Naive thymus-derived CD8-positive, alpha-beta T cell (primary cell): ENCODE results near the gene TCF7L1. TPM values are rescaled to one million over a fixed set of nuclear protein-coding genes. Genes with fewer than 3 reads are reported as not detected.

Experiments used
- ATAC-seq, 2 donors: fragments of 150-1000 bp; cut with Tn5 transposase in 1 of 2; sonication (Bioruptor Pico), chemical (Tn5 transposase) in 1 of 2; 1 replicate in 1 of 2; 2 replicates in 1 of 2; pipeline ENCODE4 v1.10.0; 2021; ENCODE audit warnings: mild to moderate bottlenecking in 2 of 2, moderate library complexity in 2 of 2
- POLR2A ChIA-PET: fragments of 350-600 bp; sonication (Branson Sonifier 250); formaldehyde crosslinking; loops from one replicate; lab custom pipeline; 2021; ENCODE audit warnings: antibody characterized with exemption; lab: Charles Lee
- DNase-seq, 10 donors: peaks; one replicate each; pipeline versions ENCODE4 v3.0.0 to v3.0.0-alpha.2; 2020 to 2022
- H3K27ac Mint-ChIP-seq, 10 donors: one replicate each; pipeline ENCODE4 v1.8.0; 2020 to 2022; ENCODE audit warnings: mild to moderate bottlenecking in 10 of 10, mixed read lengths in 10 of 10, moderate library complexity in 4 of 10, inconsistent platforms in 1 of 10
- H3K27me3 Mint-ChIP-seq, 5 donors: one replicate each; pipeline ENCODE4 v1.8.0; 2021 to 2022; ENCODE audit warnings: mixed read lengths in 5 of 5
- H3K36me3 Mint-ChIP-seq, 3 donors: one replicate each; pipeline ENCODE4 v1.8.0; 2020 to 2022; ENCODE audit warnings: mixed read lengths in 3 of 3, mild to moderate bottlenecking in 2 of 3, inconsistent platforms in 1 of 3
- H3K4me1 Mint-ChIP-seq, 4 donors: one replicate each; pipeline ENCODE4 v1.8.0; 2021 to 2022; ENCODE audit warnings: mixed read lengths in 4 of 4
- H3K4me3 Mint-ChIP-seq, 10 donors: one replicate each; pipeline ENCODE4 v1.8.0; 2020 to 2022; ENCODE audit warnings: mild to moderate bottlenecking in 10 of 10, mixed read lengths in 10 of 10, moderate library complexity in 6 of 10, inconsistent platforms in 1 of 10
- H3K9me3 Mint-ChIP-seq, 9 donors: one replicate each; pipeline ENCODE4 v1.8.0; 2020 to 2022; ENCODE audit warnings: mixed read lengths in 9 of 9, mild to moderate bottlenecking in 3 of 9, inconsistent platforms in 1 of 9, moderate library complexity in 1 of 9
- polyA plus RNA-seq, 3 donors: library from polyadenylated mRNA; unstranded; fragments of 300-500 nt; fragmentation: Illumina TruSeq; gene quantifications; one replicate each; pipeline ENCODE4 v1.2.3, GENCODE V29; 2021
- total RNA-seq, 8 experiments: library from RNA in 2 of 8; stranded (reverse) in 2 of 8; gene quantifications; one replicate each; pipeline ENCODE4 v1.2.3 and lab custom pipeline; 2021 to 2026

Gene TCF7L1
- total and polyA plus RNA-seq, 5 experiments from 2014 or later: 0.08 to 0.09 TPM; not detected in 3

DNA sequence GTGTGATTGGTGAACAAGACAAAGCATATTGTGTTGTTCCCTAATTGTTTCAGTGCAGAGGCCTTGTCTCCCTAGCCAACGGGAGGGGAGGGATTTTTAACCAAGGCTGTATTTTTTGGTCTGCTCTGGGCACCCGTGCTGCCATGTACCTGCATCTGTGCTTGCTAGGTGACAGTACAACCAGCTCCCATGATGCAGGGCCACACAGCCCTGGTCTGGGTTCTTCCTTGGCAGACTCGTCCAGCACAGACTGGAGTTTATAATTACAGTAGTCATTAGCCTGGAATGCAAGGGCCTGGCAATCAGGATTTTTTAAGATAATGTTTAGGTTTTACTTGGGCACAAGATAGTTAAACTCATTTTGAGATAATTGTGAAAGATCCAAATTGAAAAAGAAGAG is 36.4 kb downstream of the TCF7L1 start:
- H3K4me1 Mint-ChIP-seq: no peaks in the 10 kb centered on the region
- H3K27ac Mint-ChIP-seq: no peak overlapping the region
- H3K9me3 Mint-ChIP-seq: peaks cover 0 to 2% (median 0%) of the 10 kb centered on the region in 9 donors
- H3K36me3 Mint-ChIP-seq: no peaks in the 10 kb centered on the region
- DNase-seq (no peak), ATAC-seq (no peak)
- POLR2A ChIA-PET: no interaction called here
- peaks cover 0 to 9% (median 3%) of the 10 kb centered on the region in 5 donors for H3K27me3 Mint-ChIP-seq
- H3K4me3 Mint-ChIP-seq: no peak overlapping the region

DNA sequence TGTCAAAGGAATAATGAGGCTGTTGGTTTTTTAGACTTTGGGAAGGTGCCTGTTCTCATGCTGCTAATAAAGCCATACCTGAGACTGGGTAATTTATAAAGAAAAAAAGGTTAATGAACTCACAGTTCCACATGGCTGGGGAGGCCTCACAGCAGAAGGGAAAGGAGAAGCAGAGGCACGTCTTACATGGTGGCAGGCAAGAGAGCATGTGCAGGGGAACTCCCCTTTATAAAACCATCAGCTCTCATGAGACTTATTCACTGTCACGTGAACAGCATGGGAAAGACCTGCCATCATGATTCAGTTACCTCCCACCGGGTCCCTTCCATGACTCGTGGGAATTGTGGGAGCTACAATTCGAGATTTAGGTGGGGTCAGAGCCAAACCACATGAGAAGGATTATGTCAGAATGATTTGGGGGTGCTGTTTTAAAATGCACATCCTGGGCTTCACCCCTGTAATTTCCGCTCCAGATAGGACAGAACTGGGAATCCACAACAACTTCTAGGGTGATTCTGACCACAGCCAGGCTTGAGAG is 37.8 kb downstream of the TCF7L1 start:
- H3K27ac Mint-ChIP-seq: no peak overlapping the region
- no peak overlapping the region for H3K4me3 Mint-ChIP-seq
- H3K36me3 Mint-ChIP-seq: no peaks in the 10 kb centered on the region
- H3K9me3 Mint-ChIP-seq: peaks cover 0 to 2% (median 0%) of the 10 kb centered on the region in 9 donors
- H3K4me1 Mint-ChIP-seq: no peaks in the 10 kb centered on the region
- no peak for DNase-seq
- ATAC-seq: no peak
- POLR2A ChIA-PET: no interaction called here
- H3K27me3 Mint-ChIP-seq: peaks cover 0 to 13% (median 4%) of the 10 kb centered on the region in 5 donors

DNA sequence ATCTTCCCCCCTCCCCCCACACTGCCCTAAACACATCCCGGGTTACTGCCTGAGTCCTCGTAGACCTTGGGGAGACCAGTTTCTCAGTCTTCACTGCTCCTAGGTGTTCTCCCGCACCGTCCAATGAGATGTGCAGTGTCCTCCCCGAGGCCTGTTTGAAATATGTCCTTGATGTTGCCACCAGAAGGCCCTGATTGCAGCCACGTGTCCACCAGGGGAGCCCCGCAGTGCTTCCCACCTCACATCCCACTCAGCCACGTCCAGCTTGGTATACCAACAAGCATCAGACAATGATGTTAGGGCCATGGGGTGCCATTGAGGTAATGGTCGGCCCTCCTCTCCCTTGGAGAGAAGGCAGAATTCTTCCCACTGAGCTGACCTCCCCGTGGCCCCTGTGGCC is 38.7 kb downstream of the TCF7L1 start:
- no peaks in the 10 kb centered on the region for H3K4me1 Mint-ChIP-seq
- POLR2A ChIA-PET: no interaction called here
- no peak for DNase-seq

DNA sequence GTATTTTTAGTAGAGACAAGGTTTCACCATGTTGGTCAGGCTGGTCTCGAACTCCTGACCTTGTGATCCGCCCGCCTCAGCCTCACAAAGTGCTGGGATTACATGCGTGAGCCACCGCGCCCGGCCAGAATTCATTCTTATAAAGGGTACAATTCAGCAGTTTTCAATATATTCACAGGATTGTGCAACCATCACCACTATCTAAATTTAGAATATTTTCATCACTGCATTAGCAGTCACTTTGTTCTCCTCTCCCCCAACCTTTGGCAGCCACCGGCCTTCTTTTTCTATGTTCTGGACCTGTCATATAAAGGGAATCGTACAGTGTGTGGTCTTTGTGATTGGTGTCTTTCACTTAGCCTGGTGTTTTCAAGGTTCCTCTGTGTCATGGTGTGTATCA is 40.7 kb downstream of the TCF7L1 start:
- POLR2A ChIA-PET: no interaction called here
- no peak for DNase-seq
- H3K4me3 Mint-ChIP-seq: no peak overlapping the region
- H3K9me3 Mint-ChIP-seq: peaks cover 0 to 2% (median 0%) of the 10 kb centered on the region in 9 donors
- peaks cover 0 to 9% (median 4%) of the 10 kb centered on the region in 5 donors for H3K27me3 Mint-ChIP-seq
- H3K27ac Mint-ChIP-seq: no peak overlapping the region
- H3K4me1 Mint-ChIP-seq: peaks cover 0 to 2% (median 0%) of the 10 kb centered on the region in 4 donors
- H3K36me3 Mint-ChIP-seq: no peaks in the 10 kb centered on the region
- no peak for ATAC-seq

More for the DNA sequence above, 38.7 kb downstream of the TCF7L1 start:
- Mint-ChIP-seq H3K36me3 (no peaks in the 10 kb centered on the region), H3K27me3 (peaks cover 0 to 9% (median 4%) of the 10 kb centered on the region in 5 donors), H3K4me3 (no peak overlapping the region), H3K27ac (no peak overlapping the region), H3K9me3 (peaks cover 0 to 2% (median 0%) of the 10 kb centered on the region in 9 donors)
- no peak for ATAC-seq

DNA sequence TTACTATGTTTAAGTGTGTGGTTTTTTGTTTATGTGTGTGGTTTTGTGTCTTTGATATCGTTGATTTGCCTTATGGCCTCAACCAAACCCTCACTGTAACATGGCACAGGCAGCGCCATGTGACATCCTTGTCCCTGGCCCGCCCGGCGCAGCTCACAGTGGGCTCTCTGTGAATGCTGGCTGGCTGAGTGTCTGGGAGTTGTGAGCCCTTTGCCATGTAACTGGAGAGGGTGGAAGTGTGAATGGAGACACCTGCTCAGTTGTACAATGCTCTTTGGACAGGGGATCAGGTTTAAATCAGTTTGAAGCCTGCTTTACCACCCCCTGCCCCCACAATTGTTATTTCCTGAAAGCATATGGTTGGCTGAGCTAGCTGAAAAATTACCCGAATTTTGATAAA is 41.8 kb downstream of the TCF7L1 start:
- DNase-seq: no peak
- ATAC-seq: no peak
- H3K27me3 Mint-ChIP-seq: peaks cover 0 to 9% (median 4%) of the 10 kb centered on the region in 5 donors
- no peak overlapping the region for H3K4me3 Mint-ChIP-seq
- peaks cover 0 to 2% (median 0%) of the 10 kb centered on the region in 4 donors for H3K4me1 Mint-ChIP-seq
- no peak overlapping the region for H3K27ac Mint-ChIP-seq
- H3K9me3 Mint-ChIP-seq: peaks cover 0 to 2% (median 0%) of the 10 kb centered on the region in 9 donors
- H3K36me3 Mint-ChIP-seq: no peaks in the 10 kb centered on the region
- POLR2A ChIA-PET: no interaction called here

DNA sequence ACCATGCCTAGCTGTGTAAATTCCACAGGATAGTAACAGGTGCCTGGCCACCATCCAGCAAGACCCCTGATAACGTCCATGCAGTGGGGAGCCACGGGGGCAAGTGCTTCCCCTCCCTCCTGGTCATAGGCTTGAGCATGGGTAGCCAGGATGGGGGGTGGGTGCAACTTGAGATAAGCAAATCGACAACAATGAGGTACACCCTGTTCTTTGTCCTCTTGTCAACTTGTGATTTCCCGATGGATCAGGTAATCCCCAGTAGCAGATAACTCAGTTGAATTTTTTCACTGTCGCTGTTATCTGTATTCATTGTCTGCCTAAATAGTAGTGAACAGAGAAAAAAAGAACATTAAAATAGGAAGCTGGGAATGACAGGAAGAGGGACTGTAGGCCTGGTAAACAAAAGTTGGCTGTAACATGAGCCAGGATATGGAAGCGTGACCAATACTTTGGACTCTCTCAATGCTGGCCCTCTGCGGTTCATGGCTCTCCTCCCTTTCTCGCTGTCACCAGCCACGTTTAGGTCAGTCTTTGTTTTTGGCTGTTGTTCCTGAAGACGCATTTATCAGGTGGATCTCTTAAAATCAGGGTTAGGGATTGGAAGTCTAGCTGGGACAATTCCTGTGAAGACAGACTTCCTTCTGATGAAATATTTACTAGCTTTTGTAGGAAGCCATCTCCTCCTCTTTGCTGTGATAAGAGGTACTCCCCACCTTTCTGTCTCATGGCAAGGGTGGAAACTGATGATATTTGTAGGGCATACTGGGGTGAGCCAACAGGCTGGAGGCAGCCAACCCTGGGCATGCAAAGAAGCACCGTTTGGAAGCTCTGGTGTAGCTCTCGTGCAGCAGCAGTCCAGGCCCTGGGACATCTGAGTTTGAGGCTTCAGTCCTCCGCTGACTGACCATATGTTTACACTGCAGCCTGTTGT is 42.4 kb downstream of the TCF7L1 start:
- H3K27me3 Mint-ChIP-seq: peaks cover 0 to 9% (median 4%) of the 10 kb centered on the region in 5 donors
- H3K4me1 Mint-ChIP-seq: peaks cover 0 to 2% (median 0%) of the 10 kb centered on the region in 4 donors
- H3K36me3 Mint-ChIP-seq: no peaks in the 10 kb centered on the region
- peaks cover 0 to 2% (median 0%) of the 10 kb centered on the region in 9 donors for H3K9me3 Mint-ChIP-seq
- DNase-seq: no peak
- ATAC-seq: no peak
- POLR2A ChIA-PET: no interaction called here
- peak overlapping the region in 1 of 10 donors; percentile 1 for H3K27ac Mint-ChIP-seq
- no peak overlapping the region for H3K4me3 Mint-ChIP-seq

DNA sequence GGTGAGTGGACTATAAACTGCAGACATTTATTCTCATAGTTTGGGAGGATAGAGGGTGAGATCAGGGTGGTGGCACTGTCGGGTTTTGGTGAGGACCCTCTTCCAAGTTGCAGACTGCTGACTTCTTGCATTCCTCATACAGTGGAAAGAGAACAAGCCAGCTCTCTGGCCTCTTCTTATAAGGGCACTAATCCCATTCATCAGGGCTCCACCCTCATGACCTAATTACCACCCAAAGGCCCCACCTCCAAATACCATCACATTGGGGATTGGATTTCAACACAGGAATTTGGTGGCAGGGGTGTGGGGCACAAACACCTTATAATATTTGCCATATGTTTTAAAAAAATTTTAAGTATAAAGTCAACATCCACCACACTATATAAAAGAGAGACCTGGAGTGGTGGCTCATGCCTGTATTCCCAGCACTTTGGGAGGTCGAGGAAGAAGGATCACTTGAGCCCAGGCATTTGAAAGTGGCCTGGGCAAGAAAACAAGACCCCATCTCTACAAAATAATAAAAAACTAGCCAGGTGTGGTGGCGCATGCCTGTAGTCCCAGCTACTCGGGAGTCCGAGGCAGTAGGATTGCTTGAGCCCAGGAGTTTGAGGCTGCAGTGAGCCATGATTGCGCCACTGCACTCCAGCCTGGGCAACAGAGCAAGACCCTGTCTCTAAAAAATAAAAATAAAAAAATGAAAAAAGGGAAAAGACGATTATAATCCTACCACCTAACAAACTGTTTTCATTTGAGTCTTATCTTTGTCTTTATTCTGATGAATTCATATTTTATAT is 44.0 kb downstream of the TCF7L1 start:
- peaks cover 0 to 2% (median 0%) of the 10 kb centered on the region in 4 donors for H3K4me1 Mint-ChIP-seq
- H3K4me3 Mint-ChIP-seq: no peak overlapping the region
- DNase-seq (no peak), ATAC-seq (no peak)
- H3K36me3 Mint-ChIP-seq: no peaks in the 10 kb centered on the region
- H3K27me3 Mint-ChIP-seq: peaks cover 0 to 17% (median 4%) of the 10 kb centered on the region in 5 donors
- POLR2A ChIA-PET: no interaction called here
- no peak overlapping the region for H3K27ac Mint-ChIP-seq
- no peaks in the 10 kb centered on the region for H3K9me3 Mint-ChIP-seq

DNA sequence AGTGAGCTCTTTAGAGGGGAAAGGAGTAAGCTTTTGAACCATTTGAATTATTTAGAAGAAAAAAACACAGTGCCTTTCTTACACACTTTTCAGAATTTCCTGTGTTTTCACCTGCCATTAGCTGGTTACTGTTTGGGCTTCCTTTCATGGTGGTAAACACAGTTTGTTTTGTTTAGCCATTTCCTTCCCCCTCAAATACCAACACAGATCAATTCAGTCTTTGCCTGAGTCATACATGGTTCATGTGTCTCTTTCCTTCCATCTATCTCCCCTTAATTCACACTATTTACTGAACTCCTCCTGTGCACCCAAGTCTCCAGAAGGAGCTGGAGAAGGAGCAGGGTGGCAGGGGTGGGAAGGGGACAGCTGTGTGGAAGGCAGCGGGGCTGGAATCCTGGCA is 45.0 kb downstream of the TCF7L1 start:
- H3K9me3 Mint-ChIP-seq: no peaks in the 10 kb centered on the region
- ATAC-seq (no peak), DNase-seq (no peak)
- no peaks in the 10 kb centered on the region for H3K36me3 Mint-ChIP-seq
- POLR2A ChIA-PET: no interaction called here
- H3K27ac Mint-ChIP-seq: peak overlapping the region in 1 of 10 donors; percentile 27
- H3K27me3 Mint-ChIP-seq: peaks cover 0 to 13% (median 2%) of the 10 kb centered on the region in 5 donors
- H3K4me1 Mint-ChIP-seq: peaks cover 0 to 2% (median 0%) of the 10 kb centered on the region in 4 donors
- no peak overlapping the region for H3K4me3 Mint-ChIP-seq

DNA sequence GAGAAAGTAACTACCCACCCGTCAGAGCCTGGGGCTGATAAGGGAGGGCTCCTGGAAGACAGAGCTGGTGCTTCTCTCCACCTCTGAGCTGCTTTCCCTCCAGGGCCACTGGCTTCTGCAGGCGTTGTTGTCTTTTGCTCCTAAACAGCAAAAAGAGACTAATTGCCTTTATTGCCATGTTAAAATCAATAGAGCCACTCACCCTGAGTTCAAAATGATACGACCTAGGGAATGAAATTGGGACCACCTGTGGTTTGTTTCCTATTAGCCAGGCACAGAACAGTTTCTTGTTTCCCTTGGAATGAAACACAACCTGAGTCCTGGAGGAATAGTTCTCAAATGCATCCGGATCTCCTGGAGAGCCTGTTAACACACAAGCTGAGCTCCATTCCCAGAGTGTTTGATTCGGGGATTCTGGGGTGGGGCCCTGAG is 45.8 kb downstream of the TCF7L1 start:
- Mint-ChIP-seq H3K4me1 (peaks cover 0 to 2% (median 0%) of the 10 kb centered on the region in 4 donors), H3K9me3 (no peaks in the 10 kb centered on the region), H3K27me3 (peaks cover 0 to 13% (median 2%) of the 10 kb centered on the region in 5 donors), H3K36me3 (no peaks in the 10 kb centered on the region), H3K27ac (no peak overlapping the region), H3K4me3 (no peak overlapping the region)
- POLR2A ChIA-PET: no interaction called here
- ATAC-seq: no peak
- no peak for DNase-seq

DNA sequence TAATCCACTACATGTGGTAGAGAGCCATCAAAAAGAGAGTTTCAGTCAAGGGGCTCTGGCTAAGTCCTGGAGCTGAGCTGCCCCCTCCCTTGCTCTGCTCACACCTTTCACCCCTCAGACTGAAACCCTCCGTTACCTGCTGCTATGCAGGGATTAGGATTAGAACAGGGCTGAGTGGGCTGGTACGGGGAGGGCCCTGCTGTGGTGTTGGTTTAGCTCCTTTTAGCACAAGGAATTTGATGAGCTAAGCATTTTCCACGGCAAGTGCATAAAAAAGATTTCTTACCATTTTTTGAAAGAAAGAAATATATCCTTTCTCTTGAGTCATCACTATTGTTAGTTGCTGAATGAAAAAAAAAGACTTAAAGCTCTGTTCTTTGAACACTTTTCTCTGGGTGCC is 46.3 kb downstream of the TCF7L1 start:
- no peak for ATAC-seq
- no peak for DNase-seq
- no peaks in the 10 kb centered on the region for H3K9me3 Mint-ChIP-seq

DNA sequence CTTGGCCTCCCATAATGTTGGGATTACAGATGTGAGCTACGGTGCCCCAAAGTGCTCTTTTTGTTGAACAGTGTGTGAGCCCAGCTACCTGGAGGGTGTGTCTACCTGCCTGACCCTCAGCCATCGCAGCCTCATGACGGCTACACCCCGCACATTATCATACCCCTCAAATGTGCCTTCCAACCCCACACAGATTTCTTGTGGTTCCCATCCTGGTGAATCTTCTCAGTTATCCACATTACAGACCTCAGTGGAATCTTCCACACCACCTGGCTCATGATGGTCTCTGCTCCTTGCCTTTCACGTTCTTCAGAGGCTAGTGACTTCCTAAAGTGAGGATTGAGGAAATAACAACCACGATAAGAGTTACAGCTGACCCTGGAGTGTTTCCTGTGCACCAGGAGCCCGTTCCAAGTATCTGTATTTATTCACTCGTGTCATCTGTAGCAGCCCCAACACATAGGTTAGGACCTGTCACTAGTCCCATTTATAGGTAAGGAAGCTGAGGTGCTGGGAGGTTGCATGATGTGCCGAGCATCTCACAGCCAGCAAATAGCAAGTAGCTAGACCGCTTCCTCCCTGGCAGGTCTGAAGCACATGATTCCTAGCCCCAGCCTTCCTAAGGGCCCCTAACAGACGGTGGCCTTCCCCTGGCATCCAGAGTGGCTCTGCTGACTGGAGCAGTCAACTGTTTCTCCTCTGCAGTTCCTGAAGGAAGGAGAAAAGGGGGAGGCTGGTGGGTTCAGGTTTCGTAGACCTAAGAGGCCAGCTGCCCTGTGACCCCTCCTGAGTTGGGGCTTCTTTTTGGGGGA is 47.3 kb downstream of the TCF7L1 start:
- Mint-ChIP-seq H3K27ac (peak overlapping the region in 1 of 10 donors; percentile 2), H3K27me3 (peaks cover 0 to 9% (median 0%) of the 10 kb centered on the region in 5 donors), H3K36me3 (no peaks in the 10 kb centered on the region), H3K4me3 (no peak overlapping the region), H3K4me1 (peaks cover 0 to 4% (median under 1%) of the 10 kb centered on the region in 4 donors), H3K9me3 (no peaks in the 10 kb centered on the region)
- POLR2A ChIA-PET: no interaction called here
- no peak for DNase-seq
- ATAC-seq: no peak

More for the DNA sequence above, 46.3 kb downstream of the TCF7L1 start:
- H3K27ac Mint-ChIP-seq: peak overlapping the region in 1 of 10 donors; percentile 29
- no peak overlapping the region for H3K4me3 Mint-ChIP-seq
- H3K4me1 Mint-ChIP-seq: peaks cover 0 to 2% (median 0%) of the 10 kb centered on the region in 4 donors
- no peaks in the 10 kb centered on the region for H3K36me3 Mint-ChIP-seq
- H3K27me3 Mint-ChIP-seq: peaks cover 0 to 13% (median 0%) of the 10 kb centered on the region in 5 donors
- POLR2A ChIA-PET: no interaction called here
